K562 (cell line): ENCODE measurements around the gene SPAG9. TPM values are rescaled to one million over a fixed set of nuclear protein-coding genes. Genes with fewer than 3 reads are reported as not detected.

Experiments
- ATAC-seq: fragments of 200-7000 bp; cut with Tn5 transposase; 3 replicates; pipeline ENCODE4 v1.9.1; 2020; ENCODE audit warnings: moderate library complexity
- BruUV-seq: library from RNA; stranded (reverse); fragments of 400-500 nt; replicated peaks from 2 replicates; lab custom pipeline; 2021; lab: Mats Ljungman, UMichigan
- CTCF ChIA-PET: fragments of 300-600 bp; formaldehyde crosslinking; extraction: SDS; loops from one replicate; lab custom pipeline; 2021; ENCODE audit warnings: low intra/inter-chr PET ratio; lab: Yijun Ruan, JAX
- POLR2A ChIA-PET: fragments of 300-600, 350-650 bp; sonication (Branson Sonifier 250); formaldehyde crosslinking; extraction: SDS; loops from one replicate; lab custom pipeline; 2021; ENCODE audit warnings: antibody characterized with exemption, inconsistent platforms; lab: Yijun Ruan, JAX
- DNase-seq, 4 experiments: peaks; one replicate each; pipeline versions ENCODE4 v3.0.0 to v3.0.0-alpha.2; 2011 to 2018; ENCODE audit warnings: low spot score in 3 of 4, mixed read lengths in 3 of 4; ENCODE audit errors: extremely low read depth in 1 of 4
- FAIRE-seq: peaks from 2 replicates; lab custom pipeline; 2011; peaks lifted over from hg19 to GRCh38; lab: Jason Lieb, UNC
- H2AFZ ChIP-seq: 2 replicates; pipeline ENCODE4 v1.6.0; 2011; ENCODE audit warnings: low read depth, low read length, control low read depth, inconsistent platforms
- H3K27ac ChIP-seq: fragments of 200-600 bp; 3 replicates; pipeline ENCODE4 v1.8.0; 2011; ENCODE audit warnings: low read depth, mild to moderate bottlenecking, control low read depth, inconsistent platforms, low read length, moderate library complexity, mixed read lengths; ENCODE audit errors: extremely low read depth
- H3K27me3 ChIP-seq, 2 experiments: fragments of 300-600 bp in 1 of 2; 2 replicates in 1 of 2; 3 replicates in 1 of 2; pipeline versions ENCODE4 v1.6.0 to v1.8.0; 2011; ENCODE audit warnings: inconsistent platforms in 2 of 2, low read length in 2 of 2, mild to moderate bottlenecking in 1 of 2, mixed read lengths in 1 of 2, moderate library complexity in 1 of 2; ENCODE audit not compliant: control insufficient read depth in 2 of 2, insufficient read depth in 2 of 2
- H3K36me3 ChIP-seq: fragments of 300-600 bp; 3 replicates; pipeline ENCODE4 v1.8.0; 2011; ENCODE audit warnings: mild to moderate bottlenecking, low read length, inconsistent platforms; ENCODE audit not compliant: control insufficient read depth, insufficient read depth
- H3K4me1 ChIP-seq, 2 experiments: fragments of 200-600 bp in 1 of 2; replicated peaks in 1 of 2; 2 replicates in 1 of 2; 3 replicates in 1 of 2; pipeline versions ENCODE4 v1.5.1 to v1.8.0; 2011; ENCODE audit warnings: inconsistent platforms in 2 of 2, low read length in 2 of 2, mild to moderate bottlenecking in 1 of 2, mixed read lengths in 1 of 2, moderate library complexity in 1 of 2; ENCODE audit not compliant: control insufficient read depth in 2 of 2, insufficient read depth in 2 of 2
- H3K4me2 ChIP-seq: 2 replicates; pipeline ENCODE4 v1.6.1; 2011; ENCODE audit warnings: low read length, control low read depth, inconsistent platforms, mixed read lengths; ENCODE audit not compliant: insufficient read depth
- H3K4me3 ChIP-seq: fragments of 200-600 bp; sonication (generic), shearing (Covaris generic); 2 replicates; pipeline ENCODE4 v1.5.1; 2016; ENCODE audit warnings: control low read depth, inconsistent platforms
- H3K79me2 ChIP-seq: fragments of 200-600 bp; 3 replicates; pipeline ENCODE4 v1.8.0; 2011; ENCODE audit warnings: low read length, inconsistent platforms; ENCODE audit not compliant: control insufficient read depth, insufficient read depth
- H3K9ac ChIP-seq, 2 experiments: 2 replicates each; pipeline versions ENCODE4 v1.6.0 to v1.6.1; 2011; ENCODE audit warnings: low read depth in 2 of 2, low read length in 2 of 2, control low read depth in 1 of 2, inconsistent platforms in 1 of 2, mild to moderate bottlenecking in 1 of 2, mixed read lengths in 1 of 2; ENCODE audit not compliant: insufficient read depth in 1 of 2
- H3K9me1 ChIP-seq: one replicate; pipeline ENCODE4 v1.6.0; 2011; ENCODE audit warnings: inconsistent platforms, mild to moderate bottlenecking, low read length, moderate library complexity; ENCODE audit not compliant: control insufficient read depth, insufficient read depth
- H3K9me3 ChIP-seq: replicated peaks from 2 replicates; pipeline ENCODE4 v1.5.1; 2011; ENCODE audit warnings: low read depth, low read length, inconsistent platforms; ENCODE audit not compliant: control insufficient read depth, insufficient read depth
- H4K20me1 ChIP-seq: replicated peaks from 2 replicates; pipeline ENCODE4 v1.6.1; 2011; ENCODE audit warnings: low read length, inconsistent platforms, mixed read lengths; ENCODE audit not compliant: control insufficient read depth, insufficient read depth
- CSDE1 ChIP-seq, 2 experiments: fragments of 450-650 bp; IDR thresholded peaks; 2 replicates each; pipeline ENCODE4 v1.6.1; 2016; ENCODE audit warnings: mild to moderate bottlenecking in 1 of 2
- ERF ChIP-seq: fragments of 450-650 bp; formaldehyde crosslinking; IDR thresholded peaks from 2 replicates; pipeline ENCODE4 v1.4.0; 2020; ENCODE audit warnings: mild to moderate bottlenecking, mixed read lengths
- HDAC2 ChIP-seq: fragments of 450-650 bp; IDR thresholded peaks from 2 replicates; pipeline ENCODE4 v1.6.1; 2016; ENCODE audit warnings: mild to moderate bottlenecking
- NELFE ChIP-seq: IDR thresholded peaks from 2 replicates; pipeline ENCODE4 v1.6.1; 2011; ENCODE audit warnings: mild to moderate bottlenecking; ENCODE audit not compliant: insufficient read depth, insufficient read length
- NFRKB ChIP-seq: fragments of 450-650 bp; IDR thresholded peaks from 2 replicates; pipeline ENCODE4 v1.6.1; 2016; ENCODE audit warnings: low read depth
- STAT5B ChIP-seq: fragments of 250-450 bp; sonication (Bioruptor Pico); IDR thresholded peaks from 2 replicates; pipeline ENCODE4 v1.8.0; 2021; ENCODE audit warnings: mild to moderate bottlenecking, inconsistent platforms
- TAF9B ChIP-seq: fragments of 450-650 bp; IDR thresholded peaks from 2 replicates; pipeline ENCODE4 v1.6.1; 2018; ENCODE audit warnings: mild to moderate bottlenecking; ENCODE audit not compliant: partially characterized antibody
- TEAD1 ChIP-seq, 2 experiments: fragments of 450-650 bp in 1 of 2; sonication (generic) in 1 of 2; formaldehyde crosslinking; IDR thresholded peaks; 2 replicates each; pipeline versions ENCODE4 v1.4.0 to v1.8.0; 2020 to 2022; ENCODE audit warnings: mild to moderate bottlenecking in 2 of 2, missing genetic modification reagents in 1 of 2
- WGBS: fragments of 100-300 bp; shearing (Covaris generic); methylation state at CpG from one replicate; pipeline ENCODE4 v1.1.6; 2016; ENCODE audit warnings: low coverage, mixed read lengths; ENCODE audit not compliant: insufficient coverage; ENCODE audit errors: missing lambda C conversion rate; 5-methylcytosine and 5-hydroxymethylcytosine counted together
- in situ Hi-C: fragments of 300-500 bp; cut with MboI; formaldehyde crosslinking; loops from 4 replicates; pipeline ENCODE4 v1.15.0; 2018; ENCODE audit warnings: inconsistent platforms, mixed read lengths
- intact Hi-C: fragments of 100-400 bp; cut with micrococcal nuclease; formaldehyde crosslinking; loops from 2 replicates; pipeline ENCODE4 v1.14.2; 2022
- polyA plus RNA-seq, 8 experiments: library from polyadenylated mRNA; depleted of rRNA in 4 of 8; stranded (reverse) in 5 of 8; unstranded in 3 of 8; fragments of >200 nt; fragmentation: Nextera tagmentation in 2 of 8; fragmentation: Illumina TruSeq in 1 of 8; extraction: Ambion mirVana in 2 of 8; extraction: Trizol in 1 of 8; gene quantifications; 2 replicates each; pipeline versions ENCODE4 v1.2.1 to v1.2.3, GENCODE V29; 2011 to 2014; ENCODE audit warnings: inconsistent platforms in 1 of 8, missing spikeins in 1 of 8
- total RNA-seq, 7 experiments: library from RNA; depleted of rRNA in 6 of 7; stranded (reverse); fragments of >200 nt in 6 of 7; fragmentation: Illumina TruSeq in 2 of 7; extraction: Trizol in 2 of 7; gene quantifications; 2 replicates each; pipeline versions ENCODE4 v1.2.1 to v1.2.3, GENCODE V29; 2011 to 2021; ENCODE audit warnings: low replicate concordance in 1 of 7

SPAG9 gene
- total and polyA plus RNA-seq, 9 of the 15 experiments (the other 6 are each of a cell fraction or from before 2014, with no cell fraction given) = 12.2 to 99.2 (median 58.2) TPM

- no peaks in the 10 kb centered on the region for H4K20me1 ChIP-seq
- peaks cover 0 to 24% of the 10 kb centered on the region in 2 experiments; a peak in 2 of 5 replicates for H3K4me1 ChIP-seq
- no TSS peak for BruUV-seq
- no peak overlapping the region for H3K27ac ChIP-seq
- intact Hi-C loops (no loop called here), in situ Hi-C loops (no loop called here)
- H3K9ac ChIP-seq = no peak overlapping the region
- POLR2A ChIA-PET = interaction anchor here (0.6 kb wide), 1 partner anchor 189 kb away, joined by 4 read pairs; no protein-coding TSS in a partner anchor
- H3K79me2 ChIP-seq = no peaks in the 10 kb centered on the region
- no peak overlapping the region for H3K4me3 ChIP-seq
- H3K27me3 ChIP-seq = no peaks in the 10 kb centered on the region; a peak in 1 of 5 replicates
- H3K9me3 ChIP-seq = no peaks in the 10 kb centered on the region
- TF ChIP-seq NFRKB = no peak
- no peak for TF ChIP-seq ERF (CRISPR knock-in tag)
- no peak for TF ChIP-seq STAT5B
- no peak for TF ChIP-seq NELFE
- TF ChIP-seq TEAD1 (CRISPR knock-in tag; IDR thresholded peaks at IDR 0.05) = no peak
- no peak for TF ChIP-seq HDAC2
- TF ChIP-seq CSDE1 (IDR thresholded peaks at IDR 0.05) = no peak
- no peak for TF ChIP-seq TAF9B
- TF ChIP-seq, all 486 proteins: peak for 0
- H2AFZ ChIP-seq = no peak overlapping the region
- CTCF ChIA-PET = no interaction called here
- FAIRE-seq = no peak
- 69% methylated on average over 7 of the region's 8 CpGs for WGBS
- no peak overlapping the region for H3K4me2 ChIP-seq
- DNase-seq = no peak
- no peak for ATAC-seq
- H3K36me3 ChIP-seq = no peaks in the 10 kb centered on the region
- no peaks in the 10 kb centered on the region for H3K9me1 ChIP-seq
Observed at GRCh38 chr17:50920041-50920410, 200.6 kb downstream of the SPAG9 start.
